GM12865 (cell line): Measurements from ENCODE around the gene ISM1.
A peak's percentile ranks its signal among the peaks of the same experiment; 100 is the strongest.

Experiments used
- DNase-seq: peaks from one replicate; pipeline ENCODE4 v3.0.0; 2010; ENCODE audit warnings: low read depth
- H3K4me3 ChIP-seq: 2 replicates; pipeline ENCODE4 v1.5.1; 2011; ENCODE audit warnings: mild to moderate bottlenecking, low read depth, low read length, control low read depth
- CTCF ChIP-seq: IDR thresholded peaks from 2 replicates; pipeline ENCODE4 v1.5.1; 2011; ENCODE audit warnings: low read length, control low read depth, low read depth, inconsistent platforms; ENCODE audit not compliant: insufficient read depth; ENCODE audit errors: missing control alignments

ISM1 gene

GRCh38 chr20:13211956-13212618, 9.0 kb upstream of the ISM1 start:
- no peak for TF ChIP-seq CTCF
- no peak overlapping the region for H3K4me3 ChIP-seq
- DNase-seq, result no peak

GRCh38 chr20:13212750-13213149, 8.3 kb upstream of the ISM1 start:
- peak; percentile 40 for DNase-seq
- no peak for TF ChIP-seq CTCF
- H3K4me3 ChIP-seq, result no peak overlapping the region

GRCh38 chr20:13213335-13213734, 7.7 kb upstream of the ISM1 start:
- no peak overlapping the region for H3K4me3 ChIP-seq
- no peak for TF ChIP-seq CTCF

GRCh38 chr20:13216533-13216932, 4.5 kb upstream of the ISM1 start:
- DNase-seq, result no peak
- TF ChIP-seq CTCF, result no peak
- H3K4me3 ChIP-seq, result no peak overlapping the region

More at GRCh38 chr20:13213335-13213734, 7.7 kb upstream of the ISM1 start:
- no peak for DNase-seq

- TF ChIP-seq CTCF, result no peak
- no peak overlapping the region for H3K4me3 ChIP-seq
- DNase-seq, result no peak
Measured at GRCh38 chr20:13219327-13220193, 1.5 kb upstream of the ISM1 start.

GRCh38 chr20:13220194-13220903, 725 bp upstream of the ISM1 start:
- H3K4me3 ChIP-seq, result no peak overlapping the region; the same call in 1 of the 2 replicates
- no peak for TF ChIP-seq CTCF
- DNase-seq, result no peak
